Subcutaneous adipose tissue (tissue), 4 donors: ENCODE results near the gene CNTROB. TPM values are rescaled to one million over a fixed set of nuclear protein-coding genes. Genes with fewer than 3 reads are reported as not detected.

Experiments used
- total RNA-seq, 4 donors: library from RNA; depleted of rRNA; stranded (reverse); fragments of >200 nt; gene quantifications; one replicate each; pipeline ENCODE4 v1.1.0, GENCODE V29; 2016
- TF ChIP-seq, protein P1 (sequence below): fragments of 450-650 bp; IDR thresholded peaks from one replicate; pipeline ENCODE4 v1.5.1; 2016; ENCODE audit warnings: low read depth, mild to moderate bottlenecking, control low read depth, antibody characterized with exemption, moderate library complexity

CNTROB gene
- total RNA-seq, 4 donors from 2014 or later: 7.5 to 27.3 (median 21.9) TPM

GRCh38 chr17:7911116-7911515 lies 20.9 kb upstream of the CNTROB start:
- TF ChIP-seq, protein P1, sequence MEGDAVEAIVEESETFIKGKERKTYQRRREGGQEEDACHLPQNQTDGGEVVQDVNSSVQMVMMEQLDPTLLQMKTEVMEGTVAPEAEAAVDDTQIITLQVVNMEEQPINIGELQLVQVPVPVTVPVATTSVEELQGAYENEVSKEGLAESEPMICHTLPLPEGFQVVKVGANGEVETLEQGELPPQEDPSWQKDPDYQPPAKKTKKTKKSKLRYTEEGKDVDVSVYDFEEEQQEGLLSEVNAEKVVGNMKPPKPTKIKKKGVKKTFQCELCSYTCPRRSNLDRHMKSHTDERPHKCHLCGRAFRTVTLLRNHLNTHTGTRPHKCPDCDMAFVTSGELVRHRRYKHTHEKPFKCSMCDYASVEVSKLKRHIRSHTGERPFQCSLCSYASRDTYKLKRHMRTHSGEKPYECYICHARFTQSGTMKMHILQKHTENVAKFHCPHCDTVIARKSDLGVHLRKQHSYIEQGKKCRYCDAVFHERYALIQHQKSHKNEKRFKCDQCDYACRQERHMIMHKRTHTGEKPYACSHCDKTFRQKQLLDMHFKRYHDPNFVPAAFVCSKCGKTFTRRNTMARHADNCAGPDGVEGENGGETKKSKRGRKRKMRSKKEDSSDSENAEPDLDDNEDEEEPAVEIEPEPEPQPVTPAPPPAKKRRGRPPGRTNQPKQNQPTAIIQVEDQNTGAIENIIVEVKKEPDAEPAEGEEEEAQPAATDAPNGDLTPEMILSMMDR: no peak

- TF ChIP-seq, protein P1: no peak
Observed at GRCh38 chr17:7912927-7913524, 19.0 kb upstream of the CNTROB start.

DNA sequence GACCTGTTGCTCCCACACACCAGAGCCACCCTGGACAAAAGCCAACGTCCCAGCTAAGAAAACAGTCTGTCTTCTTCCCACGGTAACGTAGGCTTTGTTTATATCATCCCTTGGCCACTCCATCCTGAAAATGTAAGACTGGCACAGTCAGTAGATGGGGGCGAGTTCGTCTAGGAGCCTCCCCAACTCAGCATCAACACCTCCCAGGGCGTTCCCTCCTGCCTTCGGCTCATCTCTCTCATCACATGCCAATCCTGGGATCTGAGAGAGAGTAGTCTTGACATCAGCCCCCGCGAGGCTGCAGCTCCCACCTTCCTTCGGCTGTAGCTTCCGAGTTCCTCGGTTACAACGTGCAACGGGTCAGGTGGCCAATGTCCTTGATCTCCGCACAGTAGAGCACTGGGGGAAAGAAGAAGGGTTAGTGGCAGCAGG lies 16.8 kb upstream of the CNTROB start:
- TF ChIP-seq, protein P1: no peak

DNA sequence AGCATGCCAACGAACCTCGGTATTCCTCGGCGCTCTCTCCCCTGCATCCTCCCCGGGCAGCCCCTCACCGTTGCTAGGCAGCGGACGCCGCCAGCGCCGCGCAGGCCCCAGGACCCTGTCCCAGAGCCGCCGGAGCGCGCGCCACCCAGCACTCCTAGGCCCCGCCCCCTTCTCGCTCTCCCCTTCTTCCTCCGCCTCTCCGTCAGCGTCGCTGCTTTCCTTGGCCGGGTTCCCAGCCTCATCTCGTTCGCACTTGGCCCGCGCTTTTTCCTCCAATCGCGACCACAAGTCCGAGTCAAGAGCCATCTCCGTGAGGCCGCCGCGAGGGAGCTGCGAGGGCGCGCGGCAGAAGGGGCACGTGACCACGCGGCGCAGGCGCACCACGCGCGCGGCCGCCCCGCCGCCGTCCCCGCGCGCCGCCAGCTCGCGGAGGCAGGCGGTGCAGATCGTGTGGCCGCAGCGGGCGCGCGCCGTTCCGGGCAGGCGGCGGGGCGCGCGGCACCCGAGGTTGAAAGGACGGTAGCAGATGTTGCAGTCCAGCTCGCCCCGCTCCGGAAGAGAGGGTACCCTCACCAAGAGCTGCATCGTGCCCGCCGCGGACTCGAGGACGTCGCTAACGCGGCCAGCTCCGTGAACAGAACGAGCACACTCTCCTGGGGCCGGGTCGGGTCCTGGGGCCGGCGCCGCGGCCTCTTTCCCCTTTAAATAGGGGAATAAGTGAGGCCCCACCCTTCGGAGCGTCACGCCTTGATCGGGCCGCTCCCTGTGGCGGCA lies 16.2 kb upstream of the CNTROB start, which contains the start of gene RNF227:
RNF227 (minus strand) TSS at position 679 of the 774 bp plus-strand sequence; CDS start at position 585, 94 bp downstream.
- TF ChIP-seq, protein P1: no peak

DNA sequence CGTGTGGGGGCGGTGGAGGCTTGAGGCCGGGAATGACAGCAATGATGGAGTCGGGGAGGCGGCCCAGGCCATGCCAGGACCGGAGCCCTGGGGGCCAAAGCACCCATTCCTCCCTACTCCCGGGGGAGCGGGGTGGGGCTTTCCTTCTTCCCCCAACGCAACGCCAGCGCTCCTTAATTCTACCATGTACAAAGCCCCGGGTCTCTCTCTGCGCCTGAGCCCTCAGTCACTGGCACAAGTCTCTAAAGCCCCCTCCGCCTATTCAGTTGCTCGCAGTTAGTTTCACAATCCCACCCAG lies 15.7 kb upstream of the CNTROB start:
- TF ChIP-seq, protein P1: no peak

GRCh38 chr17:7916808-7917207 lies 15.2 kb upstream of the CNTROB start:
- TF ChIP-seq, protein P1: no peak

- TF ChIP-seq, protein P1: no peak
Observed at GRCh38 chr17:7922269-7922844, 9.6 kb upstream of the CNTROB start.
